GM21367 (cell line): Measurements from ENCODE around the gene RIOK3.
A peak's percentile ranks its signal among the peaks of the same experiment; 100 is the strongest.
"Not testable (repeated sequence)": the region's sequence is repeated elsewhere in the genome, so short reads cannot be mapped to it uniquely, and the experiment has no call there.

Experiments
- ATAC-seq: cut with Tn5 transposase; IDR thresholded peaks from one replicate; pipeline ENCODE4 v1.9.1; 2021; ENCODE audit not compliant: unreplicated experiment

The RIOK3 gene, protein sequence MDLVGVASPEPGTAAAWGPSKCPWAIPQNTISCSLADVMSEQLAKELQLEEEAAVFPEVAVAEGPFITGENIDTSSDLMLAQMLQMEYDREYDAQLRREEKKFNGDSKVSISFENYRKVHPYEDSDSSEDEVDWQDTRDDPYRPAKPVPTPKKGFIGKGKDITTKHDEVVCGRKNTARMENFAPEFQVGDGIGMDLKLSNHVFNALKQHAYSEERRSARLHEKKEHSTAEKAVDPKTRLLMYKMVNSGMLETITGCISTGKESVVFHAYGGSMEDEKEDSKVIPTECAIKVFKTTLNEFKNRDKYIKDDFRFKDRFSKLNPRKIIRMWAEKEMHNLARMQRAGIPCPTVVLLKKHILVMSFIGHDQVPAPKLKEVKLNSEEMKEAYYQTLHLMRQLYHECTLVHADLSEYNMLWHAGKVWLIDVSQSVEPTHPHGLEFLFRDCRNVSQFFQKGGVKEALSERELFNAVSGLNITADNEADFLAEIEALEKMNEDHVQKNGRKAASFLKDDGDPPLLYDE

DNA sequence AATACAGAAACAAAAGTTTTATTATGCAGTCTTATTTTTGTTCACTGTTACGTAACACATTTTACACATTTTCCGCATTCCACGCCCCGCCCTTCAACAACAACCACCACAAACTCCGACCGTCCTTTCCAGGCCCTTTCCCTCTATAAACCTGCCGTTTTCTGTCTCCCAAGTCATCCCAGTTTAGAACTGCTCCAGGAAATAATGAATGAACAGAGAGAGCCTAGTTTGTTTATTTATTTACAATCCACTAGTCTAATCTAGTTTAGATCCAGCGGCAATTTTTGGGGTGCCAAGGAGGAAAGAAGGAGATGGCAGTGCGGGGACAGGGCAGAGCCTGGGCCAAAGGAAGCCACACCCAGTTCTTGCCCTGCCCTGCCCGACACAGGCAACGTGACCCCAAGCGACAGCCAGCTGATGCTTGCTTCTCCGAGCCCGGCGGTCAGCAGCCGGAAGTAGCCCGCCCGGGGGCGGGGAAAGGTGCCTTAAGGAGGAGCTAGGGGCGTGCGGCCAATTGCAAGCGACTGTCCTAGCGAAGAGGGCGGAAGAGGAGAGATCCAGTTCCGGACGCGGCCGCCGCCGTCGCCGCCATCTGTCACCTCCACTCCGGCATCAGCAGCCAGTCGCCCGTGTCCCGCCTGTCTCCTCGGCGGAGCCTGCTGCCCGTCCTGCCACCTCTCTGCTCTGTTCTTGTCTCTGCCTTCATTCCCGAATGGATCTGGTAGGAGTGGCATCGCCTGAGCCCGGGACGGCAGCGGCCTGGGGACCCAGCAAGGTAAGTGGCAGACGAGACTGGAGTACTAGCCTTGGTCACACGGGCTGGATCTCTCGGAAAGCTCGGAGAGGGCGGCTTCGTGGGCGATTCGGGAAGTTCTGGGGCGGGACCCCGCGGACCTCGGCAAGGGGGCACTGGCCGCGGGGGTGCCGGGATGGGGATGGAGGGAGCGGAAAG is at the start of gene RIOK3:
RIOK3 (plus strand) TSS at position 560 of the 952 bp plus-strand sequence; CDS start at position 713, 153 bp downstream.
- ATAC-seq: peak; percentile 95

GRCh38 chr18:23403310-23403709 is 49.8 kb upstream of the RIOK3 start:
- no peak for ATAC-seq

DNA sequence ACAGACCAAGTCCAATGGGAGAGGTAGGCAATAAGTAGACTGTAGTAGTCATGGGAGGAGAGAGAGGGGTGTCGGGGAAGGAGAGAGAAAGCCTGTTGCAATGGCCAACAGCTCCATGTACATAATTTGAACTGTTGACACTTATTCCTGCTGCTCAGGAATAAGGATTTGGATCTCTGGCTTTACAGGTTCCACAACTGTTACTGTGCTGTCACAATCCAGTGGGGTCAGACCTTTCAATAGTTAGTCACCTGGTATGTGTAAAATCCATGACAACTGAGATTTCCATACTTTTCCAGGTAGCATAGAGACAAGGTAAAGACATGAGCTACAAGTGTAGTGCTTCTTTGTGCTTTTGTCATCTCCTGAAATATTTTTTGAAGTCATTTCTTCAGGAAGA is 47.5 kb upstream of the RIOK3 start:
- no peak for ATAC-seq

GRCh38 chr18:23406271-23406787 is 46.8 kb upstream of the RIOK3 start:
- ATAC-seq: no peak

GRCh38 chr18:23412351-23412964 is 40.6 kb upstream of the RIOK3 start:
- ATAC-seq: no peak

GRCh38 chr18:23415515-23415914 is 37.6 kb upstream of the RIOK3 start:
- ATAC-seq: no peak

DNA sequence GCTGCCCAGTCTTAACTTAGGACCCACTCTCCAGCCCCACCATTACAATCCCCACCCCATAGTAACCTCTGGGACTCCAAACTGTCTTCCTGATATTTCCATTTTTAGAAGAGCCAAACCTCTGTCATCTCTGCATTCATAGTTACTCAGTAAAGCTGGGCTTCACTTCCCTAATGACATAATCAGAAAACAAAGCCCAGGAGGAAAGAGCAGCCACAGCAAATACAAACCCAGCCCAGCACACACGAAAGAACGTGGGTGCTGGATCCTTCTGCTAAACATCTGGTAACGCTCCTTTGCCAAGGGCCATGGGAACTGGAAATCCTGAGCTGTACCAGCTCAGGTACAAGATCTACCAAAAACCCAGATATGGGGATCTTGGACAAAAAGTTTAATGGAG is 36.8 kb upstream of the RIOK3 start:
- ATAC-seq: no peak

- ATAC-seq: no peak
Measured at GRCh38 chr18:23421277-23421676, 31.8 kb upstream of the RIOK3 start.

GRCh38 chr18:23422751-23423418 is 30.2 kb upstream of the RIOK3 start:
- ATAC-seq: peak; percentile 90

GRCh38 chr18:23424616-23425015 is 28.5 kb upstream of the RIOK3 start:
- no peak for ATAC-seq

- ATAC-seq: no peak
Measured at GRCh38 chr18:23428821-23429220, 24.3 kb upstream of the RIOK3 start.

GRCh38 chr18:23429538-23429937 is 23.5 kb upstream of the RIOK3 start:
- ATAC-seq: not testable (repeated sequence)

DNA sequence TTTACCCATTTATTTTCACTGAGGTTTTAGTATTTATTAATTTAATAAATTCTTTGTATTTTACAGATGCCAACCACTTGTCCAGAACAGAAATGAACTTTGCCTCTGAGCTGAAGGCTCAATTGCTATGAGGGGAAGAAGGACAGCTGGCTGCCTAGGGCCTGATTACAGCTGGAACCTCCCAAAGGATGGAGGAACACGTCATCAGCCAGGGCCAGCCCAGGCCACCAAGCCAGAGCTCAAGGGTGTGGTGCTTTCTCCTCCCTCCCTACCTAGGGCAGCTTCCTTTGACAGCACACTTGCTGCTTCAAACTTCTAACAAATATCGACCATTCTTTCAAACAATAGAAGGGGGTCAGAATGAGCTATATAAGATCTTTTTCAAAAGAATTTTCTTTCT is 19.7 kb upstream of the RIOK3 start:
- no peak for ATAC-seq

GRCh38 chr18:23437357-23438045 is 15.6 kb upstream of the RIOK3 start:
- peak; percentile 95 for ATAC-seq

DNA sequence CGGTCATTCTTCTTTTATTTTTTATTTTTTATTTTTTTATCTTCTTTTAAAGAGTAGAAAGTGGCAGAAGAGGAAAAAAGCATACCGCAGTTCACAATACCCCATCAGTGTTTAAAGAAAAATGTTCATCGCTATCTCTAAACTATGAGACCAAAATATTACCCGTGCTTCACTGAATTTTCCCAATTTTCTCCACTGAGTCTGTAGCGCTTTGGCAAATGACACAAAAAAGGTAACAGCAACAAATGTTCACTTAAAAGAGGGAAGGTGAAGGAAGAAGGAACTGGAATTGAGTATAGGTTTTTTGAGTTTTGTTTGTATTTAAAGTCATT is 15.1 kb upstream of the RIOK3 start:
- no peak for ATAC-seq

- no peak for ATAC-seq
Measured at GRCh38 chr18:23438608-23439366, 14.3 kb upstream of the RIOK3 start.

- no peak for ATAC-seq
Measured at GRCh38 chr18:23440131-23440530, 13.0 kb upstream of the RIOK3 start.

DNA sequence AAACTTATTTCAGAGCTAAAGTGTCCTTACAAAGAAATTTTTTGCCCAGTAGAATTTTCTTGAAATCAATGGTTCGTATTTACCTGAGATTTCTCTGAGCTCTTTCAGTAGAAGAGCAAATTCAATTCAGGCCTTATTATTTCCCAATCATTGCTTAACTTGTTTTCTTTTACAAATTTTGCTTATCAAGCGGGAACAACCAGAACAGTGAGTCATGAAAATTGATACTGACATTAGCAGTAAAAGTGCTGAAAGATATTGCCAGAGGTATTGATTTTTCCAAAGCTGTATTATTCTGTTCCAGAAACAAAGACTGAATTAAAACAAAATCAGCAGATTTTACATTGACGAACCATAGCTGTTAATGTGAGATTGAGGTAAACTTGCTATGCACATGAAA is 10.1 kb upstream of the RIOK3 start:
- no peak for ATAC-seq

GRCh38 chr18:23448291-23448690 is 4.8 kb upstream of the RIOK3 start:
- ATAC-seq: no peak
